GM12878 (cell line): ENCODE data around the gene SRPRB. TPM values are rescaled to one million over a fixed set of nuclear protein-coding genes. Genes with fewer than 3 reads are reported as not detected.

Source experiments
- ATAC-seq: fragments of 200-7000 bp; cut with Tn5 transposase; 3 replicates; pipeline ENCODE4 v1.9.1; 2020; ENCODE audit warnings: mild to moderate bottlenecking, moderate library complexity
- BruUV-seq: library from RNA; stranded (reverse); fragments of 400-500 nt; replicated peaks from 2 replicates; lab custom pipeline; 2021; lab: Mats Ljungman, UMichigan
- CTCF ChIA-PET: fragments of 300-600 bp; sonication (Branson Sonifier 250); formaldehyde crosslinking; extraction: SDS; loops from one replicate; lab custom pipeline; 2021; ENCODE audit warnings: inconsistent platforms; lab: Yijun Ruan, JAX
- POLR2A ChIA-PET: fragments of 350-600 bp; formaldehyde crosslinking; extraction: SDS; loops from one replicate; lab custom pipeline; 2021; ENCODE audit warnings: inconsistent platforms; lab: Charles Lee
- RAD21 ChIA-PET: fragments of 300-600 bp; sonication (Branson Sonifier 250); formaldehyde crosslinking; loops from one replicate; lab custom pipeline; 2023; ENCODE audit warnings: antibody characterized with exemption; ENCODE audit not compliant: unreplicated experiment; lab: Charles Lee
- SMC1A ChIA-PET: fragments of 300-600 bp; sonication (Branson Sonifier 250); formaldehyde crosslinking; loops from one replicate; lab custom pipeline; 2023; ENCODE audit not compliant: unreplicated experiment, uncharacterized antibody; lab: Charles Lee
- DNase-seq: peaks from one replicate; pipeline ENCODE4 v3.0.0-alpha.2; 2011; ENCODE audit warnings: low read depth, low spot score
- FAIRE-seq: peaks from 3 replicates; lab custom pipeline; 2011; peaks lifted over from hg19 to GRCh38; lab: Jason Lieb, UNC
- H2AFZ ChIP-seq: 2 replicates; pipeline ENCODE4 v1.6.0; 2011; ENCODE audit warnings: low read depth, low read length, control low read depth; ENCODE audit not compliant: control insufficient read depth
- H3K27ac ChIP-seq: 2 replicates; pipeline ENCODE4 v1.5.1; 2011; ENCODE audit warnings: control low read depth; ENCODE audit not compliant: control insufficient read depth, insufficient read depth
- H3K27me3 ChIP-seq, 2 experiments: replicated peaks in 1 of 2; 2 replicates each; pipeline versions ENCODE4 v1.6.0 to v1.6.1; 2011; ENCODE audit warnings: low read length in 1 of 2; ENCODE audit not compliant: control insufficient read depth in 2 of 2, insufficient read depth in 2 of 2
- H3K36me3 ChIP-seq, 2 experiments: 2 replicates each; pipeline ENCODE4 v1.5.1; 2011; ENCODE audit warnings: low read length in 1 of 2; ENCODE audit not compliant: control insufficient read depth in 2 of 2, insufficient read depth in 2 of 2
- H3K4me1 ChIP-seq: 2 replicates; pipeline ENCODE4 v1.6.1; 2011; ENCODE audit warnings: mild to moderate bottlenecking, low read length, moderate library complexity, mixed read lengths; ENCODE audit not compliant: control insufficient read depth, insufficient read depth
- H3K4me2 ChIP-seq: 2 replicates; pipeline ENCODE4 v1.6.0; 2011; ENCODE audit warnings: control low read depth; ENCODE audit not compliant: control insufficient read depth, insufficient read depth
- H3K4me3 ChIP-seq: fragments of 200-600 bp; sonication (generic); 2 replicates; pipeline ENCODE4 v1.5.1; 2016
- H3K79me2 ChIP-seq: 2 replicates; pipeline ENCODE4 v1.6.0; 2011; ENCODE audit warnings: low read length; ENCODE audit not compliant: control insufficient read depth, insufficient read depth
- H3K9ac ChIP-seq: 2 replicates; pipeline ENCODE4 v1.8.0; 2011; ENCODE audit warnings: low read length, control low read depth, mixed read lengths; ENCODE audit not compliant: control insufficient read depth, insufficient read depth
- H3K9me3 ChIP-seq: replicated peaks from 3 replicates; pipeline ENCODE4 v1.5.1; 2011; ENCODE audit warnings: mild to moderate bottlenecking, low read length; ENCODE audit not compliant: control insufficient read depth, insufficient read depth
- H4K20me1 ChIP-seq: 2 replicates; pipeline ENCODE4 v1.6.0; 2011; ENCODE audit not compliant: control insufficient read depth, insufficient read depth
- WGBS: methylation state at CpG from one replicate; pipeline ENCODE4 v1.1.6; 2016; ENCODE audit warnings: low lambda C conversion rate; ENCODE audit not compliant: insufficient replicate concordance, insufficient coverage; ENCODE audit errors: missing lambda C conversion rate; 5-methylcytosine and 5-hydroxymethylcytosine counted together
- in situ Hi-C: fragments of 300-500 bp; cut with MboI; formaldehyde crosslinking; loops from 9 replicates; pipeline ENCODE4 v1.14.3; 2018; ENCODE audit warnings: mixed read lengths
- intact Hi-C: fragments of 100-400 bp; cut with micrococcal nuclease; formaldehyde crosslinking; loops from one replicate; pipeline ENCODE4 v1.14.2; 2022; ENCODE audit not compliant: unreplicated experiment
- polyA plus RNA-seq, 11 experiments: library from polyadenylated mRNA; depleted of rRNA in 4 of 11; unstranded in 6 of 11; stranded (reverse) in 5 of 11; fragments of >200 nt; fragmentation: Nextera tagmentation in 4 of 11; fragmentation: Illumina TruSeq in 1 of 11; extraction: Ambion mirVana in 4 of 11; extraction: Trizol in 1 of 11; gene quantifications; 1 replicate in 1 of 11; 2 replicates in 10 of 11; pipeline versions ENCODE4 v1.2.1 to v1.2.3, GENCODE V29; 2011 to 2016; ENCODE audit warnings: inconsistent platforms in 2 of 11, missing spikeins in 2 of 11, low read depth in 1 of 11
- total RNA-seq, 4 experiments: library from RNA; depleted of rRNA in 3 of 4; stranded (reverse); fragments of >200 nt in 3 of 4; fragmentation: Illumina TruSeq in 1 of 4; extraction: Trizol in 1 of 4; gene quantifications; 2 replicates each; pipeline versions ENCODE4 v1.2.1 to v1.2.3, GENCODE V29; 2013 to 2021
- TF ChIP-seq, protein P1 (sequence below): fragments of 450-650 bp; formaldehyde crosslinking; IDR thresholded peaks from 2 replicates; pipeline ENCODE4 v1.4.0; 2020; ENCODE audit warnings: mild to moderate bottlenecking, moderate library complexity

SRPRB gene
- total and polyA plus RNA-seq, 10 of the 15 experiments (the other 5 are each of a cell fraction or from before 2014, with no cell fraction given), result 30.6 to 107 (median 46.6) TPM

DNA sequence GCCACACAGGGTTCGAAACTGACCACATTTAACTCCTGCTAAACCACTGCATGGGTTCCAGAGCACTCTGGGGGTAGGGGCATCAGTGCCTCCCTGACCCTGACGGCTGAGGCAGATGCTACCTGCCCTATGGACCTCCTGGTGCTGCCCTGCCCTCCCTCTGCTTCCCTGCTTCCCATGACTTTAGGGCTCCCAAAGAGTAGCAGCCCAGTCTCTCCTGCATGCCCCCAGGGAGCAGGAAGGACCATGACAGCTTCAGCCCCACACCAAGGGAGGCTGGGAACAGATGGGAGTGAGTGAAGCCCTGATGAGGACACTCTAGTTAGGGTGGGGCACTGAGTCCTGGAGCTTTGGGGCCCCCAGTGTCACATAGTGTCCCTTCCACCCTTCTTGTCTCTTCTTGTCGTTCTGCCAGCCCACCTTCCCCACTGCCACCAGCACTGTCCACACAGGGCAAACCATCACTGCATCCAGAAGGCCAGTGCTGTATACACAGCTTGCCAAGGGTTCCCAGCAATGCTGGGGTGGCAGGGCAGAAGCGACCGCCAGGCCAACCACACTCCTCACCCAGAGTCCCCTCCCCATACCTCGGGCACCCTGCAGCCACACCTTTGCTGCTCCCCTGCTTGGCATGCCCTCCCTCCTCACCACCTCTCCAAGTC is 31.0 kb downstream of the SRPRB start:
- WGBS, result 0% methylated on average over 6 of the region's 6 CpGs
- no peaks in the 10 kb centered on the region for H3K36me3 ChIP-seq
- intact Hi-C loops (no loop called here), in situ Hi-C loops (no loop called here)
- ChIA-PET POLR2A (no interaction called here), RAD21 (no interaction called here), CTCF (no interaction called here), SMC1A (no interaction called here)
- H3K4me3 ChIP-seq, result no peak overlapping the region
- no peak overlapping the region for H2AFZ ChIP-seq
- TF ChIP-seq, protein P1, sequence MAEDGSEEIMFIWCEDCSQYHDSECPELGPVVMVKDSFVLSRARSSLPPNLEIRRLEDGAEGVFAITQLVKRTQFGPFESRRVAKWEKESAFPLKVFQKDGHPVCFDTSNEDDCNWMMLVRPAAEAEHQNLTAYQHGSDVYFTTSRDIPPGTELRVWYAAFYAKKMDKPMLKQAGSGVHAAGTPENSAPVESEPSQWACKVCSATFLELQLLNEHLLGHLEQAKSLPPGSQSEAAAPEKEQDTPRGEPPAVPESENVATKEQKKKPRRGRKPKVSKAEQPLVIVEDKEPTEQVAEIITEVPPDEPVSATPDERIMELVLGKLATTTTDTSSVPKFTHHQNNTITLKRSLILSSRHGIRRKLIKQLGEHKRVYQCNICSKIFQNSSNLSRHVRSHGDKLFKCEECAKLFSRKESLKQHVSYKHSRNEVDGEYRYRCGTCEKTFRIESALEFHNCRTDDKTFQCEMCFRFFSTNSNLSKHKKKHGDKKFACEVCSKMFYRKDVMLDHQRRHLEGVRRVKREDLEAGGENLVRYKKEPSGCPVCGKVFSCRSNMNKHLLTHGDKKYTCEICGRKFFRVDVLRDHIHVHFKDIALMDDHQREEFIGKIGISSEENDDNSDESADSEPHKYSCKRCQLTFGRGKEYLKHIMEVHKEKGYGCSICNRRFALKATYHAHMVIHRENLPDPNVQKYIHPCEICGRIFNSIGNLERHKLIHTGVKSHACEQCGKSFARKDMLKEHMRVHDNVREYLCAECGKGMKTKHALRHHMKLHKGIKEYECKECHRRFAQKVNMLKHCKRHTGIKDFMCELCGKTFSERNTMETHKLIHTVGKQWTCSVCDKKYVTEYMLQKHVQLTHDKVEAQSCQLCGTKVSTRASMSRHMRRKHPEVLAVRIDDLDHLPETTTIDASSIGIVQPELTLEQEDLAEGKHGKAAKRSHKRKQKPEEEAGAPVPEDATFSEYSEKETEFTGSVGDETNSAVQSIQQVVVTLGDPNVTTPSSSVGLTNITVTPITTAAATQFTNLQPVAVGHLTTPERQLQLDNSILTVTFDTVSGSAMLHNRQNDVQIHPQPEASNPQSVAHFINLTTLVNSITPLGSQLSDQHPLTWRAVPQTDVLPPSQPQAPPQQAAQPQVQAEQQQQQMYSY, result no peak
- H3K4me1 ChIP-seq, result no peaks in the 10 kb centered on the region
- H3K4me2 ChIP-seq, result no peak overlapping the region
- ATAC-seq, result no peak
- peaks cover 0 to 3% of the 10 kb centered on the region in 2 experiments; a peak in 1 of 4 replicates for H3K27me3 ChIP-seq
- H3K79me2 ChIP-seq, result no peaks in the 10 kb centered on the region
- H3K9ac ChIP-seq, result no peak overlapping the region
- no TSS peak for BruUV-seq
- FAIRE-seq, result no peak
- H3K9me3 ChIP-seq, result no peaks in the 10 kb centered on the region
- H4K20me1 ChIP-seq, result no peaks in the 10 kb centered on the region
- DNase-seq, result no peak
- H3K27ac ChIP-seq, result no peak overlapping the region
